Right ventricle myocardium superior (tissue), 1 donor: ENCODE data around the gene ODAD3. TPM values are rescaled to one million over a fixed set of nuclear protein-coding genes. Genes with fewer than 3 reads are reported as not detected.
"Not testable (repeated sequence)": the region's sequence is repeated elsewhere in the genome, so short reads cannot be mapped to it uniquely, and the experiment has no call there.

ENCODE experiments used
- ATAC-seq: fragments of 200-7000 bp; cut with Tn5 transposase; one replicate; pipeline ENCODE4 v1.9.1; 2020; ENCODE audit warnings: mild to moderate bottlenecking; ENCODE audit not compliant: poor library complexity
- DNase-seq: peaks from one replicate; pipeline ENCODE4 v3.0.0-alpha.2; 2020
- intact Hi-C: fragments of 100-400 bp; cut with DNase I; formaldehyde crosslinking; loops from one replicate; pipeline ENCODE4 v1.11.2; 2022
- total RNA-seq: library from RNA; stranded (reverse); fragmentation: NEBNext Ultra II Directional; extraction: Animal tissue kit (Norgen Biotek cat#: 25700); gene quantifications from one replicate; pipeline ENCODE4 v1.2.1, GENCODE V29; 2021
- donor health status: DM: no; HTN: yes; CAD: no; lungs with severe emphysema.

The ODAD3 gene
- total RNA-seq, 1 donor from 2014 or later: 0.65 TPM

DNA sequence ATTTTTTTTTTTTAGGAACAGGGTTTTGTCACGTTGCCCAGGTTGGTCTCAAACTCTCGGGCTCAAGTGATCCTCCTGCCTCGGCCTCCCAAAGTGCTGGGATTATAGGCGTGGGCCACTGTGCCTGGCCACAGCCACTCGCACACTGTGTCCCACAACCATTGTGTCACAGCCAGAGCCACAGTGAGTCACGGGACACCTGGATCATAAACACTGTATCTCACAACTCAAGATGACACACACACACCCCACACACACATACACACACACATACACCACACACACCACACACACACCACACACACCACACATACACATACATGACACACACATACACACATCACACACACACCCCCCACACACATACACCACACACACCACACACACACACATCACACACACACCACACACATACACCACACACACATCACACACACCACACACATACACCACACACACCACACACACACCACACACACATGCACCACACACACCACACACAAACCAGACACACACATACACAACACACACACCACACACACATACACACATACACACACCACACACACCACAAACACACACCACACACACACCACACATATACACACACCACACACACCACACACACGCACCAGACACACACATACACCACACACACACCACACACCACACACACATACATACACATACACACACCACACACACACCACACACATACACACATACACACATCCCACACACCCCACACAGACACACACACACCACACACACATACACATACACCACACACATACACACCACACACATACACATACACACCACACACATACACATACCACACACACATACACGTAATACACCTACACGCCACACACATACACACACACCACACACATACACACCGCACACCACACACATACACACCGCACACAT is 29.7 kb upstream of the ODAD3 start:
- DNase-seq (no peak), ATAC-seq (no peak)
- intact Hi-C loops: no loop called here

DNA sequence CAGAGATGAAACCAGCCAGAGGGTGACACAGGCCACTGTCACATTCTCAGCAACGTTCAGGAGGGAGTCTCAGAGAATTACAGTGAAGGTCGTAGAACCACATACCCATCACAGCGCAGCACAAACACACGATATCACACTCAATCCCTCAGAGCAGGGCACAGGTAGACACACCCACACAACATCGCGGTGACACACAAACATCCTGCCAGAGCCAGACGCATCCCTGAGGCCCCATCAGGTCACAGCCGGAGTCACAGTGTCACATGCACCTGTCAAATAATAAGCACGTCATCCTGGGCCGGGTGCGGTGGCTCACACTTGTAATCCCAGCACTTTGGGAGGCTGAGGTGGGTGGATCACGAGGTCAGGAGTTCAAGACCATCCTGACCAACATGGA is 28.5 kb upstream of the ODAD3 start:
- no peak for ATAC-seq
- DNase-seq: no peak
- intact Hi-C loops: no loop called here

DNA sequence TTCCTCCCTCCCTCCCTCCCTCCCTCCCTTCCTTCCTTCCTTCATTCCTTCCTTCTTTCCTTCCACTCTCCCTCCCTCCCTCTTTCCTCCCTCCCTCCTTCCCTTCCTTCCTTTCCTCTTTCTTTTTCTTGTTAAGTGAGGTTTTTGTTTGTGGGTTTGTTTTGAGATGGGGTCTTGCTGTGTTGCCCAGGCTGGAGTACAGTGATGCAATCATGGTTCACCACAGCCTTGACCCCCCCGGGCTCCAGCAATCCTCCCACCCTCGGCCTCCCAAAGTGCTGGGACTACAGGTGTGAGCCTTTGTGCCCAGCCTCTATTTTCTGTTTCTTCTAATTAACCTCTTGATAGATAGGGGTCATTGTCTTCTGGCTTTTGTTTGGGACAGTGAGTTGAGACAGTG is 26.5 kb upstream of the ODAD3 start:
- intact Hi-C loops: no loop called here
- DNase-seq (no peak), ATAC-seq (no peak)

DNA sequence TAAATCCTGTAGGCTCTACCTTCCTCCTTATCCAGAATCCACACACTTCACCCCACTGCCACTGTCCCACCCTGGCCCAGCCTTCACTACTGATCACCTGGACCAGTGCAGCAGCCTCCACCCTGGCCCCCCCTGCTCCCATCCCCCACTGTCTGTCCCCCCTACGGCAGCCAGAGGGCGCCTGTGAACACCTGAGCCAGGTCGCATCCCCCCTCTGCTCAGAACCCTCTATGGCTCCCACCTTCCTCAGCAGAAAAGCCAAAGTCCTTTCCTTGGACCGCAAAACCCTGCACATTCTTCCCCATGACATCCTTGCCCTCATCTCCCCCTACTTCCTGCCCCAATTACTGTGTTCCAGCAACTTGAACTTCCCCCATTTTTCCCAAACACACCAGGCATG is 25.3 kb upstream of the ODAD3 start:
- DNase-seq: no peak
- intact Hi-C loops: no loop called here
- ATAC-seq: no peak

DNA sequence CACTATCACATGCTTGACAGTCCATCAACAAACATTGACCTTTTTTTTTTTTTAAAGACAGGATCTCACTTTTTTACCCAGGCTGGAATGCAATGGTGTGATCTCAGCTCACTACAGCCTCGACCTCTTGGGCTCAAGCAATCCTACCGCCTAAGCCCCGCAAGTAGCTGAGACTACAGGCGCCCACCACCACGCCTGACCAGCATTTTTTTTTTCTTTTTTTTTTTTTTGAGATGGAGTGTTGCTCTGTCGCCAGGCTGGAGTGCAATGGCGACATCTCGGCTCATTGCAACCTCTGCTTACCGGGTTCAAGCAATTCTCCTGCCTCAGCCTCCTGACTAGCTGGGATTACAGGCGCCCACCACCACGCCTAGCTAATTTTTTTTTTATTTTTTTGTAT is 24.0 kb upstream of the ODAD3 start:
- ATAC-seq, intact Hi-C loops, DNase-seq: not testable (repeated sequence)

DNA sequence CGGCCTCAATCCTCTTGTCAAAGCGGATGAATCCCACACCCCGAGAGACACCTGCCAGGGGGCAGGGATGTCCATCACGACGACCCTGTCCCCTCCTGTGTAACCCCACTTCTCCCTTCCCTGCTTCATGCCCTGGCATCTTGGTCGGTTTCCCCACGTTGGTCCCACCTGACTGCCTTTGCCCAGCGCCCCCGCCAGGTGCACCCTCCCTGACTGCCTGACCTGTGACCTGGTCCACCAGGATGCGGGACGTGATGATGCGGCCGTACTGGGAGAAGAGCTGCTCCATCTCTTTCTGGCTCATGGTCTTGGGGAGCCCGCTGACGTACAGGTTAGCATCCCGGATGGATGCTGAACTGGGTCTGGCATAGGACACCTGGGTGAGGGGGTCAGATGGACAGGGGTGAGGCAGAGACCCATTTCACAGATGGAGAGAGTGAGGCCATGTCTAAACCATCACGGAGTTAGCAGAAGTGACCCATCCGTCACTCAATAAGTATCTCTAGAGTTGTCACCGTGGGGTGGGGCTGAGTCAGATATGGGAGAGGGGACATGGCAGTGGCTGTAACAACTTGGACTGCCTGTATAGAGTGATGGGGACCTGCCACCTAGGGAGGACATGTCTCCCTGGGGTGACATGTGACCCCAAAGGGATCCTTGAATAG is 23.4 kb upstream of the ODAD3 start:
- no peak for ATAC-seq
- no peak for DNase-seq

DNA sequence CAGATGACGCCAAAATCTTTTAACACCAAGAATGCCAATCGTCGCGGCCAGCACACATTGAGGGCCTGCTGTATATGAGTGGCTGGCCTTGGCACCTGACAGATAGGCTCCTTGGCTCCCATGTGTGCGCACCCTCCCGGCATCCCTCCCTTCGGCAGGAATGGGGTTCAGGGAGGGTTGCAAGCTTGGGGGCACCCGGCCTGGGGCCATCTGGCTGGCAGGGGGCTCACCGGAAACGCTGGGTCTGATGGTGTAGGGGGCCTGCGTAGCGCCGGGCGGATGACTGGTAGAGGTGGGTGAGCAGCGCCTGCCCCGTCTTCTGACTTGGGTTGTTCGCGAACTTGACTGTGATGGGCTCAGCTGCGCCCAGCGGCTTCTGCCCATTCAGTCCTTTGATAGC is 22.9 kb upstream of the ODAD3 start:
- DNase-seq (no peak), ATAC-seq (no peak)
- intact Hi-C loops: no loop called here

More for the DNA sequence above, 23.4 kb upstream of the ODAD3 start:
- intact Hi-C loops: no loop called here

DNA sequence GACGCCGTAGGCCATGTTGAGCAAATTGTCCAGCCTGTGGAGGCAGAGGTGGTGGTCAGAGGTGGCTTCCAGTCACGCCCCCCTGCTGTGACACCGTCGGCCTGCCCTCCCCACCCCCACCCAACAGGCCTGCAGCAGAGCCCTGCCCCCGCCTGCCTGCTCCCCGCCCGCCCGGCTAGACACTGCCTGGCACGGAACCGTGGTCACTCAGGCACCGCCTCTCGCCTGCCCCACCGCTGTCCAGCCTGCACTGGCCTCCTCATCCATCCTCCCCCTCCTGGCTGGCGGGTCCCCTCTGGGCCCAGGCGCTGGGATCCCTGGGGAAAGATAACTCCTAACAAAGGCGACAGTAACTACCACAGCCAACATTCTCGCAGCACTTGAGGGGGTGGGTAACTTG is 22.2 kb upstream of the ODAD3 start:
- DNase-seq (no peak), ATAC-seq (no peak)
- intact Hi-C loops: no loop called here

DNA sequence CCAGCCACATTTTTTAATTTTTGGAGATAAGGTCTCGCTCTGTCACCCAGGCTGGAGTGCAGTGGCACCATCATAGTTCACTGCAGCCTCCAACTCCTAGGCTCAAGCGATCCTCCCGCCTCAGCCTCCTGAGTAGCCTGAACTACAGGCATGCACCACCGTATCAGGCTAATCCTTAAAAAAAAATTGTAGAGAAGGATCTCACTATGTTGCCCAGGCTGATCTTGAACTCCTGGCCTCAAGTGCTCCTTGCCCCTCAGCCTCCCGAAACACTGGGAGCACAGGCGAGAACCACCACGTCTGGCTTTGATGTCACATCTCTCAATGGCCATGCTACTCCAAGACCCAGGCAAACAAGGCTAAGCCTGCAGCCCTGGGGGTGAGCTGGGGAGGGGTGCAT is 21.7 kb upstream of the ODAD3 start:
- intact Hi-C loops: no loop called here
- ATAC-seq: no peak
- DNase-seq: no peak

DNA sequence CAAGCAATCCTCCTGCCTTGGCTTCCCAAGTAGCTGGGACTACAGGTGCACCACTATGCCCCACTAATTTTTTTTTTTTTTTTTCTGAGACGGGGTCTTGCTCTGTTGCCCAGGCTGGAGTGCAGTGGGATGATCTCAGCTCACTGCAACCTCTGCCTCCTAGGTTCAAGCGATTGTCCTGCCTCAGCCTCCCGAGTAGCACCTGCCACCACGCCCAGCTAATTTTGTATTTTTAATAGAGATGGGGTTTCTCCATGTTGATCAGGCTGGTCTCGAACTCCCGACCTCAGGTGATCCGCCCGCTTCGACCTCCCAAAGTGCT is 20.3 kb upstream of the ODAD3 start:
- DNase-seq, ATAC-seq, intact Hi-C loops: not testable (repeated sequence)

DNA sequence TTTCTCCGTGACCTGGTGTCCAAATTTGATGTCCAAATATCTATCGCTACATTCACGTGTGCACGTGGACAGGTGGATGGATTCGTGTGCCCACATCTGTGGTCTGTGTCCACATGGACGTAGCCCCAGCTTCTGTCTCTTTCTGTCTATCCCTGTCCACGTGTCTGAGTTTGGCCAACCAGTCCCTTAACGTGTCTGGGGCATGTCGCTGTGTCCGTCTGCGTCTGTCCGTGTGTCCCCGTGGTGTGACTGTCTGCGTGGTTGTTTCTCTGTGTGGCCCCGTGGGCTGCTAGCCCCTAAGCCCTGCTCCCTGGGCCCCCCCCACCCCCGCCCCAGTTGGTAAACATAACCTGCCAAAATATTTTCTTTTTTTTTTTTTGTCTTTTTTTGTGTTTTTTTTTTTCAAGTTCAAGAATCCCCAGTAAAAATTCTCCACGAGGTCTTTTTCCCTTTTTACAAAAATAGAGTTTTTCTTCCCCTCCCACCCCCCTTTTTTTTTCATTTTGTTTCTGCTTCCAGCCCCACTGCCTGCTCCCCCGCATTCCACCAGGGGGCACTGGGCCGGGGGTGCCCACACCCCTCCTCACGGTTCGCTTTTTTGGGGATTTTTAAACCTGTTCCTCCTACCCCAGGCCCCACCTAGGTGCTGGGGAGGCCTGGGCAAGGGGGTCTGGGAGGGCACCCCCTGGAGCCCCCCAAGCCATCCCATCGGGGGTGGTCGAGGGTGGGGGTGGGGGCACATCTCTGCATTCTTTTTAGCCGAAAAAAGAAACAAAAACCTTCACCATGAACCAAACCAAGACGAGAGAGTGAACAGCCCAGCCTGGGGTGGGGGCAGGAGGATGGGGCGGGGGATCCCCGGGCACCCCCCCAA is 18.8 kb upstream of the ODAD3 start:
- DNase-seq: no peak
- no peak for ATAC-seq
- intact Hi-C loops: no loop called here

DNA sequence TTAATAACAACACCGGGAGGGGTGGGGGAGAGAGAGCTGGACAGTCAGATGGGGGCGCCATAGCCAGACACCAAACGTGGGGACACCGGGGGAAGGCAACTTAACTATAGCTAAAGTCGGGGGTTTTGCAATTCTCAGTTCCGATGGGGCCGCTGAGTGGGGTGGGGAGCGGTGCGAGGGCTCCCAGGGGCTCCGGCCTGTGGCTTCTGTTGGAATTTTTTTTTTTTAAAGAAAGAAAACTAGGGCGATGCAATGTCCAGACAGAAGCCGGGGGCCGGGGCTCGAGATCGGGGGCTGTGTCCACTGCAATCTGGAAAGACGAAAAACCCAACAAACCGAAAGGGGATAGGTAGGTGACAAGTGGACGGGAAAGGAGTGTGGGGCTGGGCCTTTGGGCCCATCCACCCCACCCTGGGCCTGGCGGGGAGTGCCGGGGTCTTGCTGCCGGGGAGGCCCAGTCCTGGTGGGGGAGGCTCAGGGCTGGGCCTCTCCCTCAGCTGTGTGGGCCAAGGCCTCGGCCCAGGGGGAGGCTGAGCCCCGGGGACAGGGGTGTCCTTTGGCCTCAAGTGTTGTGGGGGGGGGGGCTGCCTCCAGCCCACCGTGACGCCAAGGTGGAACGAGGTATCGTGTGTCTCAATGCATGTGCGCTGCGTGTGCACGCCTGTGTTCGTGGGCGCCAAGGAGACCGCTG is 17.8 kb upstream of the ODAD3 start:
- DNase-seq (no peak), ATAC-seq (no peak)
- intact Hi-C loops: no loop called here

DNA sequence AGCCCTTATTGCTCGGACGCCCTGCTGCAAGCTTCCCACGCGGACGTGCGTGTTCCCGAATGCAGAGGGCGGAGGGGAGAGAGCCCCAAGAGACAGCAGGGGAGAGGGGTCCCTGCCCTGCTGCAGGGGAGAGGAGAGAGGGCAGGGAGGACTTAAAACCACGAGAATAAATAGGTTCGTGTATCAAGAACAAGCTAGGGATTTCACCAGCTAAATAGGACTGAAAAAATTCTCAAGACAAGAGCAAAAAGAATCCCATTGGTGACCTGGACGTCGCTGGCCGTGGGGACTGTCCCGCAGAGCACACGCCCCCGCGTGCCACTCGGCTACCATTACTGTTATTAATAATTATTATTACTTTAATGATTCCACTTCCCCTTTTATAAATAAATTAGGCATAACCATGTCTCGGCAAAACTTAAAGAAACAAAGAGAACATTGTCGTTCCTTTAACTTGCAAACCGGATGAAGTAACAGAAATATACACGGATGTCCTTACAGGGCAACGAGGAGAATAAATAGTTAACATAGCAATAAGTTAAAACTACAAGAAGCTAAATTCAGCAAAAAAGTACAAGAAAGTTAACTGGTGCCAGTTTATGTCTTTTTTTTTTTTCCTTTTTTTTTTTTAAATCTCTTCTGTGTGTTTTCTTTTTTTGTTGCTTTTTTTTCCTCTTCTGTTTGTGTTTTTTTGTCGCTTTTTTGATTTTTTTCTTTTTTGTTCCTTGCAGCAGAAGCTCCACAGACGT is 17.1 kb upstream of the ODAD3 start:
- intact Hi-C loops: no loop called here
- no peak for ATAC-seq

DNA sequence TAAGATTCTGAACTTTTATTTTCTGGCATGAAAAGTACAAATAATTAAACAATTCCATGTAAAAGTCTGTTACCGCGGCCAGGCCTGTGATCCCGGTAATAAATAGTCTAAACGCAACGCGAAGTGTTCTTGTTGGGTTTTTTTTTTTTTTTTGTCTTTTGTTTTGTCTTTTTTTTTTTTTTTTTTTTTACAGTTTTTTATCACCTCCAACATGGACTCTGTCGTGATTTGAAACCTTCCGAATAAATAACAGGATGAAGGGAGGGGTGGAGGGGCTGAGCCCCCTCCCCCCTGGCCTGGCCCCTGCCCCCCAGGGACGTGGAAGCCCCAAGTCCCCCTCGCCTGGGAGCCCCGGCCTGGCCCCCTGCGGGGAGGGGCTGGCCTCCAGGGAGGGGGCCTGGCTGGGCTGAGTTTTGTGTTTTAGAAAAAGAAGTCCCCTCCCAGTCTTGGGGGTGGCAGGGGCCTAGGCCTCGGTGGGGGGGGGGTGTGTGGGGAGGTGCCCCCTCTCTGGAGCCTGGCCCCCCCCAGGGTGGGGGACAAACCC is 16.5 kb upstream of the ODAD3 start:
- ATAC-seq (no peak), DNase-seq (no peak)
- intact Hi-C loops: no loop called here

More for the DNA sequence above, 17.1 kb upstream of the ODAD3 start:
- DNase-seq: no peak

DNA sequence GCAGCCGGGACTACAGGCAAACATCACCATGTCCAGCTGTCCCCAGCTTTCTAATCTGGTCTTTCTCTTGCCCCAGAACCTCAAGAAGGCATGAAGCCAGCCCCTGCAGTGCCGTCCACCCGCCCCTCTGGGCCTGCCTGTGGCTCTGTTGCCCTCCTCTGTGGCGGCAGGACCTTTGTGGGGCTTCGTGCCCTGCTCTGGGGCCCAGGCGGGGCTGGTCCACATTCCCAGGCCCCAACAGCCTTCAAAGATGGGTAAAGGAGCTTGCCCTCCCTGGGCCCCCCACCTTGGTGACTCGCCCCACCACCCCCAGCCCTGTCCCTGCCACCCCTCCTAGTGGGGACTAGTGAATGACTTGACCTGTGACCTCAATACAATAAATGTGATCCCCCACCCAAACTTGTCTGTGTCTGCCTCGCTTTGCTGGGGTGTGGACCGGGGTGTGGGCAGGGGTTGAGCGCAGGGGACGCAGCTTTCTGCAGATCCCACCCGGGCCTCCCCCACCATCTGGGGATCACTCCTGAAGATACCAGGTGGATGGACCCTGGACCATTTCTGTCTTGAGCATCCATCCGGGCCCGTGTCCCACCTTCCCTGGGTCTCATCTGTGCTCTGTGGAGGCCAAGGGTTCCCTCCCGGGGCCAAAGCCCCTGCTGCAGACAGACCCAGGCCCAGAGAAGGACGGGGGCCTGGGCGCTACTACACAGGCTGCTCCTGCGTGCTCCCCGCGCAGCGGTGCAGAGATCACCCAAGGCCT is 15.8 kb upstream of the ODAD3 start:
- DNase-seq (no peak), ATAC-seq (no peak)
- intact Hi-C loops: no loop called here

DNA sequence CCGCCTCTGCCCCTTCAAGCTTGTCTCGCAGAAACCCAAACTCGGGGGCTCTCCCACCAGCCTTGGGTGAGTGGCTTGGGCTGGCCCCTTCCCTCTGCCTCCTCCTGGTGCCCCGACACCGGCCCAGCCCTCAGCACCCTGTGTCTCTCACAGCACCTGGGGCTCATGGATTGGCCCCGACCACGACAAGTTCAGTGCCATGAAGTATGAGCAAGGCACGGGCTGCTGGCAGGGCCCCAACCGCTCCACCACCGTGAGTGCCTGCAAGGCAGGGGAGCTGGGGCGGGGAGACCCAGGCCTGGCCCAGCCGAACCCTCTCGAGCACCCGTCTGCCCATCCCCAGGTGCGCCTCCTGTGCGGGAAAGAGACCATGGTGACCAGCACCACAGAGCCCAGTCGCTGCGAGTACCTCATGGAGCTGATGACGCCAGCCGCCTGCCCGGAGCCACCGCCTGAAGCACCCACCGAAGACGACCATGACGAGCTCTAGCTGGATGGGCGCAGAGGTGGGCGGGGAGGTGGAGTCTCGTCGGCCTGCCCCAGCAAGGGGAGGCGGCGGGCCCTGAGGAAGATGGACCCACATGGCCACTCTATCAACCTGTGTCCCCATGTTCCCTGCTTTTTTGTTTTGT is 14.1 kb upstream of the ODAD3 start:
- DNase-seq: no peak
- no peak for ATAC-seq
- intact Hi-C loops: no loop called here

DNA sequence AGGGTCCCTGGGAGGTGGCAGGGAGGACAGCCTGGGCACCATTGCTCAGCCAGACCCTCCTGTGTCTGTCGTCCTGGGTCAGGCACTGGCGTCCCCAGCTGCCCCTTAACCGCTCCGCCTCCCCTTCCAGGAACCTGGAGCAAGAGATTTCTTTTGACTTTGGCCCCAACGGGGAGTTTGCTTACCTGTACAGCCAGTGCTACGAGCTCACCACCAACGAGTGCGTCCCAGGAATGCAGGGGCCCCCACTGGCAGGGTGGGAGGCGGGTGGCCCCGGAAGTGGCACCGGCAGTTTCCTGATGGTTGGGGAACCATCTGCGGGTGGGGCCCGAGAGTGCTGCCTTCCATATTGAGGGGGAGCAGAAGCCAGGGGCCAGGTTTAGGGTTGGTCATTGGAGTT is 13.5 kb upstream of the ODAD3 start:
- intact Hi-C loops: no loop called here
- ATAC-seq (no peak), DNase-seq (no peak)
